Fibroblast of pulmonary artery (primary cell): Measurements from ENCODE around the gene RARRES1.
A peak's percentile ranks its signal among the peaks of the same experiment; 100 is the strongest.

Source experiments
- DNase-seq: peaks from one replicate; pipeline ENCODE4 v3.0.0-alpha.2; 2010; ENCODE audit warnings: low read depth
- H3K4me3 ChIP-seq: replicated peaks from 2 replicates; pipeline ENCODE4 v1.5.1; 2011; ENCODE audit warnings: low read depth, mild to moderate bottlenecking, control low read depth, low read length, moderate library complexity
- CTCF ChIP-seq: IDR thresholded peaks from 2 replicates; pipeline ENCODE4 v1.5.1; 2011; ENCODE audit warnings: mild to moderate bottlenecking, control low read depth, low read length, inconsistent platforms; ENCODE audit errors: missing control alignments

Gene RARRES1

GRCh38 chr3:158775426-158776410, 43.5 kb upstream of the RARRES1 start:
- TF ChIP-seq CTCF = no peak
- no peak for DNase-seq
- no peak overlapping the region for H3K4me3 ChIP-seq

- no peak overlapping the region for H3K4me3 ChIP-seq
- TF ChIP-seq CTCF = no peak
- peak; percentile 43 for DNase-seq
These were observed 42.7 kb upstream of the RARRES1 start for GRCh38 chr3:158774965-158775364.

GRCh38 chr3:158773845-158774830, 41.9 kb upstream of the RARRES1 start:
- no peak for TF ChIP-seq CTCF
- peak; percentile 86 for DNase-seq
- H3K4me3 ChIP-seq = no peak overlapping the region

GRCh38 chr3:158773166-158773565, 40.9 kb upstream of the RARRES1 start:
- no peak for TF ChIP-seq CTCF
- no peak overlapping the region for H3K4me3 ChIP-seq
- no peak for DNase-seq

- DNase-seq = no peak
- no peak overlapping the region for H3K4me3 ChIP-seq
- no peak for TF ChIP-seq CTCF
These were observed 39.7 kb upstream of the RARRES1 start for GRCh38 chr3:158771982-158772381.

GRCh38 chr3:158771577-158771976, 39.3 kb upstream of the RARRES1 start:
- no peak overlapping the region for H3K4me3 ChIP-seq
- no peak for DNase-seq
- no peak for TF ChIP-seq CTCF
